ENCODE data around the gene SCD5. TPM values are rescaled to one million over a fixed set of nuclear protein-coding genes. Genes with fewer than 3 reads are reported as not detected.

Gene SCD5
- total and polyA plus RNA-seq, 2 experiments from 2014 or later = 0.79 to 1.6 TPM

- H3K4me1 Mint-ChIP-seq = peaks cover 4% of the 10 kb centered on the region
- no peak overlapping the region for H2AFZ ChIP-seq
- no peaks in the 10 kb centered on the region for H3K27me3 ChIP-seq (ENCODE audit: insufficient read depth)
- ATAC-seq (no peak), DNase-seq (ENCODE audit: low spot score) (no peak)
- H3K9me3 Mint-ChIP-seq = no peaks in the 10 kb centered on the region
- no peaks in the 10 kb centered on the region for H4K20me1 ChIP-seq (replicated peaks; ENCODE audit: insufficient read depth)
- H3K36me3 ChIP-seq (ENCODE audit: insufficient read depth) = no peaks in the 10 kb centered on the region
- no peak overlapping the region for H3K4me2 ChIP-seq
- H3K79me2 ChIP-seq (replicated peaks; ENCODE audit: insufficient read depth) = no peaks in the 10 kb centered on the region
- no peaks in the 10 kb centered on the region; the same call in 2 of the 3 replicates for H3K36me3 Mint-ChIP-seq (ENCODE audit: low read depth)
- no peak overlapping the region for H3K27ac Mint-ChIP-seq
- no peak overlapping the region for H3K4me3 Mint-ChIP-seq
- H3K27me3 Mint-ChIP-seq (ENCODE audit: insufficient read depth, low read depth, poor library complexity) = no peaks in the 10 kb centered on the region
- no peak overlapping the region for H3K4me3 ChIP-seq
- no peaks in the 10 kb centered on the region for H3F3A ChIP-seq (replicated peaks; ENCODE audit: low read depth)
- TF ChIP-seq NANOG (IDR thresholded peaks at IDR 0.05; ENCODE audit: borderline replicate concordance) (no peak), STAT1 (IDR thresholded peaks at IDR 0.05; ENCODE audit: unreplicated experiment) (no peak), CTCF (conservative IDR thresholded peaks at IDR 0.05; ENCODE audit: low read depth in 2 of 2) (no peak), EZH2 (IDR thresholded peaks at IDR 0.05; ENCODE audit: low read depth, unreplicated experiment) (no peak), REST (IDR thresholded peaks at IDR 0.05; ENCODE audit: unreplicated experiment) (no peak), ZNF114 (CRISPR knock-in tag; IDR thresholded peaks at IDR 0.05) (no peak), POLR2AphosphoS5 (IDR thresholded peaks at IDR 0.05; ENCODE audit: low read depth) (no peak)
- H3K9me2 ChIP-seq (ENCODE audit: insufficient read depth) = no peaks in the 10 kb centered on the region
- peaks cover 1% of the 10 kb centered on the region; the same call in 1 of the 2 replicates for H3K4me1 ChIP-seq (ENCODE audit: insufficient read depth)
- H3K27ac ChIP-seq (ENCODE audit: low read depth) = no peak overlapping the region
Measured at GRCh38 chr4:82691431-82691830, 107.2 kb downstream of the SCD5 start.

- H3K27me3 ChIP-seq (ENCODE audit: insufficient read depth) = no peaks in the 10 kb centered on the region
- no peaks in the 10 kb centered on the region for H3K79me2 ChIP-seq (replicated peaks; ENCODE audit: insufficient read depth)
- H3K4me1 Mint-ChIP-seq = no peaks in the 10 kb centered on the region
- H3K4me3 ChIP-seq = no peak overlapping the region
- H3K27me3 Mint-ChIP-seq (ENCODE audit: insufficient read depth, low read depth, poor library complexity) = peaks cover 1% of the 10 kb centered on the region
- H2AFZ ChIP-seq = no peak overlapping the region
- no peaks in the 10 kb centered on the region for H3K9me2 ChIP-seq (ENCODE audit: insufficient read depth)
- no peak overlapping the region for H3K27ac ChIP-seq (ENCODE audit: low read depth)
- no peaks in the 10 kb centered on the region for H3K9me3 Mint-ChIP-seq
- DNase-seq (ENCODE audit: low spot score) = no peak
- no peaks in the 10 kb centered on the region for H4K20me1 ChIP-seq (replicated peaks; ENCODE audit: insufficient read depth)
- H3K27ac Mint-ChIP-seq = no peak overlapping the region
- no peak for TF ChIP-seq ZNF331 (CRISPR knock-in tag; IDR thresholded peaks at IDR 0.05; ENCODE audit: low read depth)
- TF ChIP-seq NANOG (IDR thresholded peaks at IDR 0.05; ENCODE audit: borderline replicate concordance) = no peak
- no peak for TF ChIP-seq JUNB (IDR thresholded peaks at IDR 0.05; ENCODE audit: unreplicated experiment)
- no peak for ATAC-seq
- H3K36me3 ChIP-seq (ENCODE audit: insufficient read depth) = no peaks in the 10 kb centered on the region
- no peaks in the 10 kb centered on the region; the same call in 2 of the 3 replicates for H3K36me3 Mint-ChIP-seq (ENCODE audit: low read depth)
- no peak overlapping the region for H3K4me2 ChIP-seq
- no peak overlapping the region for H3K4me3 Mint-ChIP-seq
- H3K4me1 ChIP-seq (ENCODE audit: insufficient read depth) = no peaks in the 10 kb centered on the region
- no peaks in the 10 kb centered on the region for H3F3A ChIP-seq (replicated peaks; ENCODE audit: low read depth)
Measured at GRCh38 chr4:82688091-82688795, 110.4 kb downstream of the SCD5 start.

Data from GM23338 (cell line).